MM.1S (cell line): ENCODE measurements around the gene CYP2E1.
"Not testable (repeated sequence)": the region's sequence is repeated elsewhere in the genome, so short reads cannot be mapped to it uniquely, and the experiment has no call there.

Experiments
- DNase-seq: peaks from one replicate; pipeline ENCODE4 v3.0.0-alpha.2; 2015
- H2AFZ ChIP-seq: fragments of 300-600 bp; sonication (generic); 2 replicates; pipeline ENCODE4 v1.6.0; 2016; ENCODE audit warnings: antibody characterized with exemption, low read length
- H3F3A ChIP-seq: fragments of 300-600 bp; sonication (generic); 2 replicates; pipeline ENCODE4 v1.6.1; 2016; ENCODE audit warnings: mild to moderate bottlenecking, antibody characterized with exemption, low read length, moderate library complexity, mixed read lengths; ENCODE audit not compliant: insufficient read depth
- H3K27ac ChIP-seq: fragments of 300-600 bp; sonication (generic); 2 replicates; pipeline ENCODE4 v1.5.1; 2016; ENCODE audit warnings: mild to moderate bottlenecking, low read length
- H3K27me3 ChIP-seq: fragments of 300-600 bp; sonication (generic); replicated peaks from 2 replicates; pipeline ENCODE4 v1.6.0; 2016; ENCODE audit warnings: low read length; ENCODE audit not compliant: insufficient read depth
- H3K36me3 ChIP-seq: fragments of 300-600 bp; sonication (generic); replicated peaks from 2 replicates; pipeline ENCODE4 v1.6.1; 2016; ENCODE audit warnings: mild to moderate bottlenecking, low read length, mixed read lengths; ENCODE audit not compliant: insufficient read depth
- H3K4me1 ChIP-seq: fragments of 300-600 bp; sonication (generic); 2 replicates; pipeline ENCODE4 v1.6.1; 2016; ENCODE audit warnings: low read length, mixed read lengths
- H3K4me2 ChIP-seq: fragments of 300-600 bp; sonication (generic); 2 replicates; pipeline ENCODE4 v1.6.0; 2016; ENCODE audit warnings: low read depth, low read length
- H3K4me3 ChIP-seq: fragments of 300-600 bp; sonication (generic); 2 replicates; pipeline ENCODE4 v1.5.1; 2016; ENCODE audit warnings: low read length, mixed read lengths
- H3K79me2 ChIP-seq: fragments of 300-600 bp; sonication (generic); 2 replicates; pipeline ENCODE4 v1.6.1; 2016; ENCODE audit warnings: mixed run types, low read length, mixed read lengths
- H3K9ac ChIP-seq: fragments of 300-600 bp; sonication (generic); 2 replicates; pipeline ENCODE4 v1.6.1; 2016; ENCODE audit warnings: low read length, mixed read lengths
- H3K9me2 ChIP-seq: fragments of 300-600 bp; sonication (generic); replicated peaks from 2 replicates; pipeline ENCODE4 v1.6.1; 2016; ENCODE audit warnings: mild to moderate bottlenecking, low read length, mixed read lengths; ENCODE audit not compliant: insufficient read depth
- H3K9me3 ChIP-seq: fragments of 300-600 bp; sonication (generic); replicated peaks from 2 replicates; pipeline ENCODE4 v1.6.1; 2016; ENCODE audit warnings: mild to moderate bottlenecking, low read length, mixed read lengths; ENCODE audit not compliant: insufficient read depth
- H4K20me1 ChIP-seq: fragments of 300-600 bp; sonication (generic); 2 replicates; pipeline ENCODE4 v1.6.1; 2016; ENCODE audit warnings: mild to moderate bottlenecking, low read length, moderate library complexity, mixed read lengths; ENCODE audit not compliant: insufficient read depth
- EZH2 ChIP-seq: fragments of 300-600 bp; sonication (generic); optimal IDR thresholded peaks from 2 replicates; pipeline ENCODE3; 2017; ENCODE audit warnings: low read depth, mild to moderate bottlenecking, antibody characterized with exemption, low read length, mixed read lengths
- EZH2phosphoT487 ChIP-seq: fragments of 300-600 bp; sonication (generic); IDR thresholded peaks from 2 replicates; pipeline ENCODE4 v1.6.1; 2018; ENCODE audit warnings: antibody characterized with exemption, low read length
- TF ChIP-seq, protein P1 (sequence below): fragments of 300-600 bp; sonication (generic); IDR thresholded peaks from 2 replicates; pipeline ENCODE4 v1.5.1; 2016; ENCODE audit warnings: antibody characterized with exemption, low read length, mixed read lengths

CYP2E1 gene

DNA sequence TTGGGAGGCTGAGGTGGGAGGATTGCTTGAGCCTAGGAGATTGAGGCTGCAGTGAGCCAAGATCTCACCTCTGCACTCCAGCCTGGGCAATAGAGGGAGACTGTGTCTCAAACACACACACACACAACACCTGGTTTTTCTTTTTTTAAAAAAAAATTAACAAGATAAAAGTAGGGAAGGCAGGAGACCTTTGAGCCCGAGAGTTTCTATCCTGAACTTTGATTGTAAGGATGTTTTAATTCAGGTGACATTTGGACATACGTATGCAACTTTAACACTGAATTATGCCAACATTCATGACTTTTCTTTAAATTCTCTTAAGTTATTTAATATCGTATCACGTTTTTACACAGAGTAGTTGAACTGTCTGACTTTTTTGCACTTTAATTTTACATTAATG is 11.7 kb upstream of the CYP2E1 start:
- Histone ChIP-seq H3K4me2 (no peak overlapping the region), H3K36me3 (no peaks in the 10 kb centered on the region), H2AFZ (no peak overlapping the region), H3K79me2 (no peaks in the 10 kb centered on the region), H3K9me3 (no peaks in the 10 kb centered on the region), H4K20me1 (no peaks in the 10 kb centered on the region), H3K4me3 (no peak overlapping the region), H3K4me1 (peaks cover 5% of the 10 kb centered on the region; the same call in 1 of the 2 replicates), H3K9me2 (no peaks in the 10 kb centered on the region), H3K9ac (no peak overlapping the region), H3F3A (no peaks in the 10 kb centered on the region), H3K27me3 (peaks cover 72% of the 10 kb centered on the region), H3K27ac (no peak overlapping the region)
- DNase-seq, result no peak
- no peak for TF ChIP-seq EZH2
- no peak for TF ChIP-seq EZH2phosphoT487
- TF ChIP-seq, protein P1, sequence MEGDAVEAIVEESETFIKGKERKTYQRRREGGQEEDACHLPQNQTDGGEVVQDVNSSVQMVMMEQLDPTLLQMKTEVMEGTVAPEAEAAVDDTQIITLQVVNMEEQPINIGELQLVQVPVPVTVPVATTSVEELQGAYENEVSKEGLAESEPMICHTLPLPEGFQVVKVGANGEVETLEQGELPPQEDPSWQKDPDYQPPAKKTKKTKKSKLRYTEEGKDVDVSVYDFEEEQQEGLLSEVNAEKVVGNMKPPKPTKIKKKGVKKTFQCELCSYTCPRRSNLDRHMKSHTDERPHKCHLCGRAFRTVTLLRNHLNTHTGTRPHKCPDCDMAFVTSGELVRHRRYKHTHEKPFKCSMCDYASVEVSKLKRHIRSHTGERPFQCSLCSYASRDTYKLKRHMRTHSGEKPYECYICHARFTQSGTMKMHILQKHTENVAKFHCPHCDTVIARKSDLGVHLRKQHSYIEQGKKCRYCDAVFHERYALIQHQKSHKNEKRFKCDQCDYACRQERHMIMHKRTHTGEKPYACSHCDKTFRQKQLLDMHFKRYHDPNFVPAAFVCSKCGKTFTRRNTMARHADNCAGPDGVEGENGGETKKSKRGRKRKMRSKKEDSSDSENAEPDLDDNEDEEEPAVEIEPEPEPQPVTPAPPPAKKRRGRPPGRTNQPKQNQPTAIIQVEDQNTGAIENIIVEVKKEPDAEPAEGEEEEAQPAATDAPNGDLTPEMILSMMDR, result no peak

DNA sequence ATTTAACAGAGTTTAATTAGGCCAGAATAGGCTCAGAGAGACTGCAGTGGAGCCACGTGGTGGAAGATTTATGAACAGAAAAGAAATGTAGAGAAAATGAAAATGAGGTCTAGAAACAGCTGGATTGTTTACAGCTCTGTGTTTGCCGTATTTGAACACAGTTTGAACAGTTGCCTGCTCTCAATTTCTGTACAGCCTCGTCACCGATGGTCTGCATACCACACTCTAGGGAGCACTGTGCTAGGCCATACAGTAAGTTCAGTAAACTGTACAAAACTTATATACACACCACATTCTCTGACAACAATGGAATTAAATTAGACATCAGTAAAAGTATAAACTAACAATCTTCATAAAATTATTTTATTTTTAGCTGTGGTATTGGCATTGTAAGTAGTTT is 11.1 kb upstream of the CYP2E1 start:
- H3K27me3 ChIP-seq, result peaks cover 72% of the 10 kb centered on the region
- no peak overlapping the region for H3K4me2 ChIP-seq
- no peaks in the 10 kb centered on the region for H4K20me1 ChIP-seq
- H3K9me2 ChIP-seq, result no peaks in the 10 kb centered on the region
- H2AFZ ChIP-seq, result no peak overlapping the region
- H3F3A ChIP-seq, result no peaks in the 10 kb centered on the region
- H3K4me1 ChIP-seq, result peaks cover 5% of the 10 kb centered on the region; the same call in 1 of the 2 replicates
- H3K27ac ChIP-seq, result no peak overlapping the region
- DNase-seq, result no peak
- H3K4me3 ChIP-seq, result no peak overlapping the region
- H3K9me3 ChIP-seq, result no peaks in the 10 kb centered on the region
- TF ChIP-seq EZH2, result no peak
- TF ChIP-seq, protein P1, result no peak
- TF ChIP-seq EZH2phosphoT487, result no peak
- no peaks in the 10 kb centered on the region for H3K79me2 ChIP-seq
- no peak overlapping the region for H3K9ac ChIP-seq
- no peaks in the 10 kb centered on the region for H3K36me3 ChIP-seq

DNA sequence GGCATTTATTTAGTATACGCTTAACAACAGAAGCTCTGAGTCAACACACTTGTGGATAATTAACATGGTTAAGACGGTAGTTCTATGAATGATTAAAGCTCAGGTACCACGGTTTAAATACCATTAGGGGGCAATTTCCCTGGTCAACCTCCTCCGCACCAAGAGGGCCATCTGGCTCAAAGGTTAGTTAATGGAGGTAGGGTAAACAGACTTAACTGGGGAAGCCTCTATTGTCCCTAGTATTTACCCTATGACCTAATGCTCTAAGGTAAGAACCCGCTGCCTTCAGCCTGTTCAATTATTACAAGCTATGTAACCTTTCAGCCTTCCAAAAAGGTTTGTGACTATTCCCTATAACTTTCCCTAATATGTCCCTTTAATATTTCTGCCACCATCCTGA is 8.6 kb upstream of the CYP2E1 start:
- H3K36me3 ChIP-seq, H3F3A ChIP-seq, H3K4me1 ChIP-seq, H3K9ac ChIP-seq, H3K4me3 ChIP-seq, H2AFZ ChIP-seq, H4K20me1 ChIP-seq, H3K79me2 ChIP-seq, H3K27ac ChIP-seq, H3K9me2 ChIP-seq, DNase-seq, H3K9me3 ChIP-seq, H3K4me2 ChIP-seq: not testable (repeated sequence)
- peaks cover 73% of the 10 kb centered on the region for H3K27me3 ChIP-seq

DNA sequence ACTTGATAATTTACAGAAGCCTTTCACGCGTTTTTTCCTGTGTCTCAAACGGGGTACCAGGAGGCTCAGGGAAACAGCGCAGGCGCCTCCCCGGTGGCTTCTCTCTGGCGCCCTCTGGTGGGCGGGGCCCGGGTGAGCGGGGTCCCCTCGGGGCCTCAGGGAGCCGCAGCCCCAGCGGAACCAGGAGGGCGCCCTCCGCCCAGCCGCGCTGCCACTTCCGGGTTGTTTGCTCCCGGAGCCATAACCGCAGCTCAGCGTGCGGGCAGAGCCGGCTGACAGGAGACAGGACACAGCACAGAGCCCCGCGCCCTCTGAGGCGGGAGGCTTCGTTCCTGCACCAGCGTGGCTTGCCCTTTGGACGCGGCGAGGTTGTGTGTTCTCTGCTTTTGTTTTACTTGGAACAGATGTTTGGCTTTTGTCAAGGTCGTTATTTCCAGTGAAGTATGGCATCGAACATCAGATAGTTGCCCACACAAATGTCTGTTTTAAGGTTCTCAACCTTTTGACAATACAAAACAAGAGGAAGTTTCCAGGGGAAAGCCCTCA is 6.9 kb upstream of the CYP2E1 start:
- Histone ChIP-seq H3K4me3 (peak overlapping the region; percentile 40; the same call in 1 of the 2 replicates), H3K9me3 (no peaks in the 10 kb centered on the region), H3K9me2 (no peaks in the 10 kb centered on the region)

More for the DNA sequence above, 6.9 kb upstream of the CYP2E1 start:
- Histone ChIP-seq H3K36me3 (no peaks in the 10 kb centered on the region), H3K27ac (no peak overlapping the region), H3K27me3 (peaks cover 79% of the 10 kb centered on the region), H3K4me2 (peak overlapping the region; percentile 73), H3K9ac (no peak overlapping the region), H4K20me1 (no peaks in the 10 kb centered on the region), H3F3A (no peaks in the 10 kb centered on the region), H2AFZ (peak overlapping the region; percentile 50; the same call in 1 of the 2 replicates), H3K4me1 (peaks cover 5% of the 10 kb centered on the region; the same call in 1 of the 2 replicates), H3K79me2 (no peaks in the 10 kb centered on the region)
- TF ChIP-seq, protein P1, result peak; percentile 83
- no peak for TF ChIP-seq EZH2phosphoT487
- DNase-seq, result peak; percentile 75
